Glutamatergic neuron (in vitro differentiated cells): ENCODE measurements around the gene CACNA1H. TPM values are rescaled to one million over a fixed set of nuclear protein-coding genes. Genes with fewer than 3 reads are reported as not detected.

Experiments
- DNase-seq: peaks from one replicate; pipeline ENCODE4 v3.0.0; 2022
- H3K27ac Mint-ChIP-seq: one replicate; pipeline ENCODE4 v1.8.0; 2020; ENCODE audit warnings: mild to moderate bottlenecking, mixed read lengths, inconsistent platforms; ENCODE audit not compliant: unreplicated experiment
- H3K27me3 Mint-ChIP-seq: one replicate; pipeline ENCODE4 v1.8.0; 2020; ENCODE audit warnings: mild to moderate bottlenecking, moderate library complexity, mixed read lengths, inconsistent platforms; ENCODE audit not compliant: unreplicated experiment
- H3K36me3 Mint-ChIP-seq: one replicate; pipeline ENCODE4 v1.8.0; 2020; ENCODE audit warnings: mild to moderate bottlenecking, mixed read lengths, inconsistent platforms; ENCODE audit not compliant: unreplicated experiment
- H3K4me1 Mint-ChIP-seq: one replicate; pipeline ENCODE4 v1.8.0; 2020; ENCODE audit warnings: mild to moderate bottlenecking, low read depth, mixed read lengths, inconsistent platforms; ENCODE audit not compliant: unreplicated experiment
- H3K4me3 Mint-ChIP-seq: one replicate; pipeline ENCODE4 v1.8.0; 2020; ENCODE audit warnings: mild to moderate bottlenecking, mixed read lengths, inconsistent platforms; ENCODE audit not compliant: unreplicated experiment
- H3K9me3 Mint-ChIP-seq: one replicate; pipeline ENCODE4 v1.8.0; 2020; ENCODE audit warnings: mild to moderate bottlenecking, moderate library complexity, mixed read lengths, inconsistent platforms; ENCODE audit not compliant: unreplicated experiment
- total RNA-seq: library from RNA; stranded (reverse); fragmentation: NEBNext Ultra II Directional; extraction: Animal tissue kit (Norgen Biotek cat#: 25700); gene quantifications from one replicate; pipeline ENCODE4 v1.2.1, GENCODE V29; 2021; ENCODE audit not compliant: unreplicated experiment
- TF ChIP-seq, protein P1 (sequence below): fragments of 200-600 bp; sonication (generic); IDR thresholded peaks from one replicate; pipeline ENCODE4 v1.5.0; 2021; ENCODE audit not compliant: partially characterized antibody, unreplicated experiment

Gene CACNA1H
- total RNA-seq, 1 donor from 2014 or later = 161 TPM

DNA sequence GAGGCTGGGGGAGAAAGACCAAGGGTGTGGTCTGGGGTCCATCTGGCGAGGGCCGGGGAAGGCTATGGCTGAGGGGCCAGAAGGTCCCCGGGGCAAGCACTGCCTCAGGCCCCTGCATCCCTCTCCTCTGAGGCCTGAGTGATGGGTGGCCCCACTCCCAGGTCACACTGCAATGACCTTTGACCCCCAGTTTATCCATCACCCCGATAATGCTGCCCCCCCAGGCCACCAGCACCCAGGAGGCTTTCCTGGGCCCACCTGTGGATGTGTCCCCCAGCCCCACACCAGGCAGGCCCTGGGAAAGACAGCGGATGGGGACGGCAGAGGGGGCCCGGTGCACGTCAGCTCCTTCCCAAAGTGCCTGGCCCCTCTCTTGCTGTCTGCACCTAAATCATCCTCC, 22.5 kb upstream of the CACNA1H start:
- TF ChIP-seq, protein P1, sequence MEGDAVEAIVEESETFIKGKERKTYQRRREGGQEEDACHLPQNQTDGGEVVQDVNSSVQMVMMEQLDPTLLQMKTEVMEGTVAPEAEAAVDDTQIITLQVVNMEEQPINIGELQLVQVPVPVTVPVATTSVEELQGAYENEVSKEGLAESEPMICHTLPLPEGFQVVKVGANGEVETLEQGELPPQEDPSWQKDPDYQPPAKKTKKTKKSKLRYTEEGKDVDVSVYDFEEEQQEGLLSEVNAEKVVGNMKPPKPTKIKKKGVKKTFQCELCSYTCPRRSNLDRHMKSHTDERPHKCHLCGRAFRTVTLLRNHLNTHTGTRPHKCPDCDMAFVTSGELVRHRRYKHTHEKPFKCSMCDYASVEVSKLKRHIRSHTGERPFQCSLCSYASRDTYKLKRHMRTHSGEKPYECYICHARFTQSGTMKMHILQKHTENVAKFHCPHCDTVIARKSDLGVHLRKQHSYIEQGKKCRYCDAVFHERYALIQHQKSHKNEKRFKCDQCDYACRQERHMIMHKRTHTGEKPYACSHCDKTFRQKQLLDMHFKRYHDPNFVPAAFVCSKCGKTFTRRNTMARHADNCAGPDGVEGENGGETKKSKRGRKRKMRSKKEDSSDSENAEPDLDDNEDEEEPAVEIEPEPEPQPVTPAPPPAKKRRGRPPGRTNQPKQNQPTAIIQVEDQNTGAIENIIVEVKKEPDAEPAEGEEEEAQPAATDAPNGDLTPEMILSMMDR = no peak
- H3K27me3 Mint-ChIP-seq = peaks cover 2% of the 10 kb centered on the region
- H3K36me3 Mint-ChIP-seq = no peaks in the 10 kb centered on the region

DNA sequence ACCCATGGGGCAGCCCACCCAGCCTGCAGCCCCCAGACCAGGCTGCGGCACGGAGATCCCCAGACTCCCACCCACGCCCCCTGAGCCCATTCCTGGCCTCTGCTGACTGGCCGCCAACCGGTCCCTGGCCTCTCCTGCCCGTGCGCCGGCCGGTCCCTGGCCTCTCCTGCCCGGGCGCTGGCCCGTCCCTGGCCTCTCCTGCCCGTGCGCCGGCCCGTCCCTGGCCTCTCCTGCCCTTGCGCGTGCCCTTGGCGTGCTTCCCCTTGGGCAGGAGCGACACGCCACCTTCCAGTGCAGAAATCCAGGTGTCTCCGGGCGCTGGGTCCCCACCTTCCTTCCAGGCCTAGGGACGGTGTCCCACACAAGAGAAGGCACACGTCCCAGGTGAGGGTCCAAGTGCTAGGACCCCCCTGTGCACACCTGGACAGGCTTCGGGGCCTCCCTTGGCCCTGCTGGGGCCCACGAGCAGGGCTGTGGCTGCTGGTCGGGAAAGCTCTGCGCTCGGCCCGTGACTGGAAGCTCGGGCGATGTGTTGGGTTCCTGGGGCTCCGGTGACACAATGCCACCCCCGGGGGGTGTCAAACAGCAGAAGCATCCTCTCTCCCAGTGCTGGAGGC, 21.4 kb upstream of the CACNA1H start:
- Mint-ChIP-seq H3K9me3 (peaks cover 2% of the 10 kb centered on the region), H3K36me3 (no peaks in the 10 kb centered on the region), H3K4me1 (peaks cover 3% of the 10 kb centered on the region), H3K27ac (no peak overlapping the region), H3K4me3 (no peak overlapping the region), H3K27me3 (peaks cover 3% of the 10 kb centered on the region)
- TF ChIP-seq, protein P1 = no peak
- DNase-seq = no peak

More for the DNA sequence above, 22.5 kb upstream of the CACNA1H start:
- peaks cover 3% of the 10 kb centered on the region for H3K4me1 Mint-ChIP-seq
- no peak overlapping the region for H3K4me3 Mint-ChIP-seq
- no peak overlapping the region for H3K27ac Mint-ChIP-seq
- H3K9me3 Mint-ChIP-seq = peaks cover 2% of the 10 kb centered on the region
- DNase-seq = no peak

DNA sequence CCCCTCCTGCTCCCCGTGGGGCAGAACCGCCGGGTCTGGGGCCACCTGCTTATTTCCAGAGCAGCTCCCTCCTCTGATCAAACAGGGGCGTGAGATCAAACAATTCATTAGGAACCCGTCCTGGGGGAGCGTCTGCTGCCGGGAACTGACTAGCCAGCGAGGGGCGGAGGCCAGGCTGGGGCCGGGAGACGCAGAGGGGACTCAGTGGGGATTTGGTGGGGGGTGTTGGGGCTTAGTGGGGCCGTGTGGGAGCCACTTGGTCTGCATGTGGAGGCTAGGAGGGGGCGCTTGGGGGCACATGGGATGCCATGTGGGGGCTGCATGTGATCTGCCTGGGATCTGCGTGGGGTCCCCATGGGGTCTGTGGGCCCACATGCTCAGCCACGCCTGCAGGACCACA, 20.5 kb upstream of the CACNA1H start:
- no peaks in the 10 kb centered on the region for H3K36me3 Mint-ChIP-seq
- no peak overlapping the region for H3K4me3 Mint-ChIP-seq
- peaks cover 2% of the 10 kb centered on the region for H3K9me3 Mint-ChIP-seq
- DNase-seq = no peak
- TF ChIP-seq, protein P1 = no peak
- H3K27ac Mint-ChIP-seq = no peak overlapping the region
- H3K27me3 Mint-ChIP-seq = peaks cover 4% of the 10 kb centered on the region
- H3K4me1 Mint-ChIP-seq = peaks cover 3% of the 10 kb centered on the region

DNA sequence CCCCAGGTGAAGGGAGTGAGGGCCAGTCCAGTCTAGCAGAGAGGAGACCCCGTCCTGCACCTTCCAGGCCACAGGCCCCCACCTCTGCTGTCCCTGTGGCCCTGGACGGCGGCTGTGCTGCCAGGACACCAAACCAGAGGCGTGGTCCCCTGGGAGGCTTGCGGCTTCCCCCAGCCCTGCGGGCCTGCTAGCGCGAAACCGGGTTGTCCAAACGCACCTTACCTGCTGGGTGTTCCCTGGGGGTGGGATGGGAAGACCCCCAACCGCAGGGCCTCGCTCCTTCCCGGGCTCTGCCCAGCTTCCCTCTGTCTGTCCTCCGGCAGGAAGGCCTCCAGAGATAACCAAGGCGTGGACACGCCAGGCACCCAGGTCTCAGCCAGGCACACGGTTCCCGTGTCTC, 19.6 kb upstream of the CACNA1H start:
- Mint-ChIP-seq H3K9me3 (peaks cover 2% of the 10 kb centered on the region), H3K4me3 (no peak overlapping the region), H3K27me3 (peaks cover 7% of the 10 kb centered on the region), H3K4me1 (peaks cover 3% of the 10 kb centered on the region), H3K36me3 (no peaks in the 10 kb centered on the region), H3K27ac (no peak overlapping the region)
- DNase-seq = no peak
- TF ChIP-seq, protein P1 = no peak

DNA sequence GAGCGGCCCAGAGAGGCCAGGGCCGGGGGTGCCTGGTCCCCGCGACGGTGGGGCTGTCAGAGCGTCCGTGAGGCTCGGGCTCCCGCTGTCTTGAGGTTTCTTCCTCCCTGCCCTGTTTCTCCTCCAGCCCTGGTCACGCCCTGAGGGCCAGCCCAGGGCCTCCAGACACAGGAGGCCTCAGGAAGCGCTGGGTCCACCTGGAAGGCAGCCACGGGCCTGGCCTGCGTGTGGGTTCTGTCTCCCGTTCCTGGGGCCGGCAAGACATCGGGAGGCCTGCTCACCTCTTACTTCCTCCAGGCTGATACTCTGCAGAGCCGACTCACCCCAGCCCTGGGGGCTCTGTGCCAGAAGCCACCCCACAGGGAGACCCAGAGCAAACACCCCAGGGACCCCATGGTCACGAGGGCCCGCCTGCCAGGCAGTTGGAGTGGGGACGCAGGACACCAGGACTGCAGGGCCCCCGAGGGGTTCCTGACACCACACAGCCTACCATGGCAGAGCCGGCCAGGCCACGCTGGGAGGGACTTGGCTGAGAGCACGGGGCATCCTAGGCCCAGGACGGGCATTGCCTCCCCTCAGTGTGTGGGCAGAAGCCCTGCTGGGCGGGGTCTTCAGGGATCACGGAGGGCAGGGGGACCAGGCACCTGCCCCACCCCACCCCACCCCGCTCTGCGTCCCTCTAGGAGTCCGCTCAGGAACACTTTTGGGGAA, 18.9 kb upstream of the CACNA1H start:
- H3K9me3 Mint-ChIP-seq = peaks cover 2% of the 10 kb centered on the region

More for the DNA sequence above, 18.9 kb upstream of the CACNA1H start:
- Mint-ChIP-seq H3K4me1 (peaks cover 3% of the 10 kb centered on the region), H3K27ac (no peak overlapping the region), H3K27me3 (peaks cover 11% of the 10 kb centered on the region), H3K4me3 (no peak overlapping the region), H3K36me3 (no peaks in the 10 kb centered on the region)
- no peak for DNase-seq
- TF ChIP-seq, protein P1 = no peak
